Spinal cord (tissue), 4 donors: ENCODE measurements around the gene HOXD11. TPM values are rescaled to one million over a fixed set of nuclear protein-coding genes. Genes with fewer than 3 reads are reported as not detected.

Experiments
- polyA plus RNA-seq, 2 donors: library from polyadenylated mRNA; unstranded; fragments of 120-200 nt; gene quantifications; one replicate each; pipeline ENCODE4 v1.2.1, GENCODE V29; 2013; ENCODE audit not compliant: insufficient read length in 2 of 2
- small RNA-seq: library from RNA; depleted of rRNA; stranded (forward); fragments of <200 nt; gene quantifications from one replicate; pipeline ENCODE3, GENCODE V24; 2014; ENCODE audit warnings: low replicate concordance
- total RNA-seq, 2 donors: library from RNA; depleted of rRNA in 1 of 2; stranded (reverse); fragments of 120-200 nt in 1 of 2; fragments of >200 nt in 1 of 2; gene quantifications; one replicate each; pipeline versions ENCODE4 v1.2.3 to v1.2.4, GENCODE V29; 2013 to 2014

HOXD11 gene
- total and polyA plus RNA-seq, 4 donors: 0.39 to 1.4 (median 0.51) TPM; not detected in 1

Small RNA genes within 50 kb of the gene (small RNA-seq; reads per million reads assigned to genes)
- gene MIR10B: 171,554 reads per million, percentile 100 among the genes with 10 or more reads in this experiment

Other genes with a start within 250 kb of the HOXD11 start
- 10 to 100 TPM; 38.7 to 72.8 TPM for gene LNPK, start 105.0 kb upstream of the HOXD11 start, total RNA-seq
- gene LNPK, start 105.0 kb upstream of the HOXD11 start, polyA plus RNA-seq: 10 to 100 TPM; 26.2 to 40.6 TPM
- under 1 TPM; 0.17 to 0.59 TPM for gene EVX2, start 23.3 kb upstream of the HOXD11 start, total RNA-seq
- 1 to 10 TPM in 1 of 2 donors, under 1 TPM in 1; 0.74 to 1.1 TPM for gene EVX2, start 23.3 kb upstream of the HOXD11 start, polyA plus RNA-seq
- under 1 TPM in 1 of 2 donors, not detected in 1; 0.10 TPM for gene HOXD13, start 14.6 kb upstream of the HOXD11 start, total RNA-seq
- gene HOXD13, start 14.6 kb upstream of the HOXD11 start, polyA plus RNA-seq: not detected
- gene HOXD12, start 7.5 kb upstream of the HOXD11 start, total RNA-seq: not detected
- gene HOXD12, start 7.5 kb upstream of the HOXD11 start, polyA plus RNA-seq: not detected
- gene HOXD10, start 9.5 kb downstream of the HOXD11 start, total RNA-seq: 10 to 100 TPM in 1 of 2 donors, not detected in 1; 15.5 TPM
- under 1 TPM; 0.92 to 0.98 TPM for gene HOXD10, start 9.5 kb downstream of the HOXD11 start, polyA plus RNA-seq
- gene HOXD9, start 15.4 kb downstream of the HOXD11 start, total RNA-seq: 1 to 10 TPM in 1 of 2 donors, under 1 TPM in 1; 0.22 to 3.2 TPM
- 1 to 10 TPM; 3.0 to 3.2 TPM for gene HOXD9, start 15.4 kb downstream of the HOXD11 start, polyA plus RNA-seq
- 10 to 100 TPM; 10.5 to 12.9 TPM for gene HOXD8, start 22.4 kb downstream of the HOXD11 start, total RNA-seq
- gene HOXD8, start 22.4 kb downstream of the HOXD11 start, polyA plus RNA-seq: 10 to 100 TPM; 29.9 to 42.7 TPM
- gene HOXD4, start 44.3 kb downstream of the HOXD11 start, total RNA-seq: 1 to 10 TPM; 3.9 to 9.0 TPM
- gene HOXD4, start 44.3 kb downstream of the HOXD11 start, polyA plus RNA-seq: 10 to 100 TPM; 15.7 to 19.8 TPM
- 10 to 100 TPM in 1 of 2 donors, 1 to 10 TPM in 1; 7.3 to 11.2 TPM for gene HOXD3, start 50.0 kb downstream of the HOXD11 start, total RNA-seq
- 10 to 100 TPM; 18.1 to 23.0 TPM for gene HOXD3, start 50.0 kb downstream of the HOXD11 start, polyA plus RNA-seq
- 1 to 10 TPM in 1 of 2 donors, under 1 TPM in 1; 0.66 to 2.7 TPM for gene HOXD1, start 81.4 kb downstream of the HOXD11 start, total RNA-seq
- 1 to 10 TPM; 5.1 to 5.6 TPM for gene HOXD1, start 81.4 kb downstream of the HOXD11 start, polyA plus RNA-seq
- 10 to 100 TPM; 34.1 to 42.9 TPM for gene MTX2, start 162.2 kb downstream of the HOXD11 start, total RNA-seq
- 100 to 1,000 TPM in 1 of 2 donors, 10 to 100 TPM in 1; 94.7 to 102 TPM for gene MTX2, start 162.2 kb downstream of the HOXD11 start, polyA plus RNA-seq